SK-N-SH (cell line): ENCODE data around the gene LSM14B. TPM values are rescaled to one million over a fixed set of nuclear protein-coding genes. Genes with fewer than 3 reads are reported as not detected.

ENCODE experiments used
- CTCF ChIA-PET: fragments of 300-600, 350-600 bp; formaldehyde crosslinking; extraction: SDS; loops from one replicate; lab custom pipeline; 2021; lab: Yijun Ruan, JAX
- POLR2A ChIA-PET: fragments of 350-600 bp; sonication (Branson Sonifier 250); formaldehyde crosslinking; extraction: SDS; loops from one replicate; lab custom pipeline; 2020; ENCODE audit warnings: antibody characterized with exemption, inconsistent platforms; lab: Yijun Ruan, JAX
- DNase-seq: peaks from one replicate; pipeline ENCODE4 v3.0.0; 2012
- H2AFZ ChIP-seq: fragments of 200-600 bp; sonication (generic); 2 replicates; pipeline ENCODE4 v1.8.1; 2016; ENCODE audit warnings: antibody characterized with exemption, mild to moderate bottlenecking, low read depth
- H3F3A ChIP-seq: fragments of 200-600 bp; sonication (generic); replicated peaks from 2 replicates; pipeline ENCODE3; 2016; ENCODE audit warnings: antibody characterized with exemption, mild to moderate bottlenecking; ENCODE audit not compliant: insufficient read depth
- H3K27ac ChIP-seq, 2 experiments: fragments of 200-500 bp in 1 of 2; fragments of 200-600 bp in 1 of 2; sonication (Bioruptor generic) in 1 of 2; sonication (generic), shearing (Covaris generic) in 1 of 2; 2 replicates each; pipeline versions ENCODE4 v1.5.1 to v1.6.1; 2014 to 2016; ENCODE audit warnings: low read depth in 2 of 2, inconsistent platforms in 1 of 2, low read length in 1 of 2, mild to moderate bottlenecking in 1 of 2, mixed read lengths in 1 of 2
- H3K27me3 ChIP-seq: fragments of 200-600 bp; sonication (generic), shearing (Covaris generic); 2 replicates; pipeline ENCODE4 v1.6.1; 2016; ENCODE audit warnings: mixed run types; ENCODE audit not compliant: insufficient read depth
- H3K36me3 ChIP-seq, 2 experiments: fragments of 200-500 bp in 1 of 2; fragments of 200-600 bp in 1 of 2; sonication (Bioruptor generic) in 1 of 2; sonication (generic) in 1 of 2; replicated peaks in 1 of 2; 2 replicates each; pipeline versions ENCODE3 to v1.5.1; 2014 to 2016; ENCODE audit warnings: low read length in 1 of 2, mild to moderate bottlenecking in 1 of 2; ENCODE audit not compliant: insufficient read depth in 2 of 2, control insufficient read depth in 1 of 2
- H3K4me1 ChIP-seq, 2 experiments: fragments of 200-500 bp in 1 of 2; fragments of 200-600 bp in 1 of 2; sonication (Bioruptor generic) in 1 of 2; sonication (generic), shearing (Covaris generic) in 1 of 2; 2 replicates each; pipeline versions ENCODE4 v1.5.1 to v1.6.1; 2014 to 2016; ENCODE audit warnings: low read depth in 1 of 2, low read length in 1 of 2, mixed run types in 1 of 2; ENCODE audit not compliant: insufficient read depth in 2 of 2, control insufficient read depth in 1 of 2
- H3K4me2 ChIP-seq: fragments of 200-600 bp; sonication (generic), shearing (Covaris generic); 2 replicates; pipeline ENCODE4 v1.6.1; 2017; ENCODE audit warnings: mixed run types
- H3K4me3 ChIP-seq, 2 experiments: fragments of 200-500 bp in 1 of 2; fragments of 200-600 bp in 1 of 2; sonication (Bioruptor generic) in 1 of 2; sonication (generic), shearing (Covaris generic) in 1 of 2; 2 replicates each; pipeline versions ENCODE4 v1.5.1 to v1.8.1; 2014 to 2016; ENCODE audit warnings: low read depth in 2 of 2, inconsistent platforms in 1 of 2, low read length in 1 of 2, mild to moderate bottlenecking in 1 of 2, mixed read lengths in 1 of 2, moderate library complexity in 1 of 2
- H3K79me2 ChIP-seq: fragments of 200-600 bp; sonication (generic); 2 replicates; pipeline ENCODE4 v1.8.1; 2017; ENCODE audit warnings: mild to moderate bottlenecking; ENCODE audit not compliant: insufficient read depth
- H3K9ac ChIP-seq: fragments of 200-600 bp; sonication (generic); 2 replicates; pipeline ENCODE4 v1.6.1; 2017; ENCODE audit warnings: mixed run types
- H3K9me2 ChIP-seq: fragments of 200-600 bp; sonication (generic); 2 replicates; pipeline ENCODE4 v1.6.1; 2017; ENCODE audit warnings: mixed run types
- H3K9me3 ChIP-seq: fragments of 200-600 bp; sonication (generic); 2 replicates; pipeline ENCODE4 v1.6.1; 2017; ENCODE audit warnings: mixed run types, mild to moderate bottlenecking, moderate library complexity
- H4K20me1 ChIP-seq: fragments of 200-600 bp; sonication (generic); 2 replicates; pipeline ENCODE4 v1.6.1; 2017; ENCODE audit warnings: mild to moderate bottlenecking, mixed run types; ENCODE audit not compliant: insufficient read depth
- CHD2 ChIP-seq: fragments of 150-350 bp; IDR thresholded peaks from 2 replicates; pipeline ENCODE4 v1.6.1; 2018; ENCODE audit warnings: low read length; ENCODE audit not compliant: partially characterized antibody
- CTCF ChIP-seq: fragments of 200-600 bp; sonication (generic); IDR thresholded peaks from 2 replicates; pipeline ENCODE4 v1.6.1; 2017; ENCODE audit warnings: antibody characterized with exemption, mild to moderate bottlenecking, moderate library complexity
- EP300 ChIP-seq, 2 experiments: IDR thresholded peaks; 2 replicates each; pipeline versions ENCODE4 v1.4.0 to v1.6.1; 2012; ENCODE audit warnings: borderline replicate concordance in 1 of 2, low read depth in 1 of 2, low read length in 1 of 2
- EZH2phosphoT487 ChIP-seq: fragments of 200-600 bp; sonication (generic); IDR thresholded peaks from 2 replicates; pipeline ENCODE4 v1.6.1; 2017; ENCODE audit warnings: low read depth, mixed run types, mild to moderate bottlenecking, antibody characterized with exemption, moderate library complexity, borderline replicate concordance
- FOSL2 ChIP-seq: IDR thresholded peaks from 2 replicates; pipeline ENCODE4 v1.4.0; 2012; ENCODE audit warnings: low read depth, mild to moderate bottlenecking, moderate library complexity, borderline replicate concordance
- FOXJ3 ChIP-seq: sonication (generic); formaldehyde crosslinking; IDR thresholded peaks from 2 replicates; pipeline ENCODE4 v1.5.1; 2020; ENCODE audit warnings: mild to moderate bottlenecking, missing genetic modification reagents
- FOXM1 ChIP-seq: IDR thresholded peaks from 2 replicates; pipeline ENCODE4 v1.4.0; 2012; ENCODE audit warnings: low read depth, mild to moderate bottlenecking
- GABPA ChIP-seq: IDR thresholded peaks from 2 replicates; pipeline ENCODE4 v1.4.0; 2012; ENCODE audit warnings: low read depth, mild to moderate bottlenecking
- IRF3 ChIP-seq: fragments of 150-350 bp; IDR thresholded peaks from 2 replicates; pipeline ENCODE4 v1.6.1; 2016; ENCODE audit warnings: mild to moderate bottlenecking, low read depth, low read length
- MAX ChIP-seq: IDR thresholded peaks from 2 replicates; pipeline ENCODE4 v1.4.0; 2012; ENCODE audit warnings: low read depth
- MEF2A ChIP-seq: IDR thresholded peaks from 2 replicates; pipeline ENCODE4 v1.4.0; 2012; ENCODE audit warnings: low read depth, borderline replicate concordance
- MXI1 ChIP-seq: IDR thresholded peaks from 2 replicates; pipeline ENCODE4 v1.6.1; 2012; ENCODE audit warnings: mild to moderate bottlenecking, low read depth, low read length, improper control_type of control experiment
- NFIC ChIP-seq: IDR thresholded peaks from 2 replicates; pipeline ENCODE4 v1.4.0; 2012; ENCODE audit warnings: borderline replicate concordance
- NRF1 ChIP-seq: IDR thresholded peaks from 2 replicates; pipeline ENCODE4 v1.6.1; 2012; ENCODE audit warnings: low read depth, mild to moderate bottlenecking, low read length
- POLR2AphosphoS5 ChIP-seq: IDR thresholded peaks from 2 replicates; pipeline ENCODE4 v1.6.1; 2012; ENCODE audit warnings: low read depth, low read length
- REST ChIP-seq: IDR thresholded peaks from 2 replicates; pipeline ENCODE4 v1.6.1; 2012; ENCODE audit warnings: mild to moderate bottlenecking, low read depth, low read length, moderate library complexity
- RFX5 ChIP-seq: IDR thresholded peaks from 2 replicates; pipeline ENCODE4 v1.6.1; 2012; ENCODE audit warnings: mild to moderate bottlenecking, improper control_type of control experiment, low read length
- RXRA ChIP-seq: IDR thresholded peaks from 2 replicates; pipeline ENCODE4 v1.4.0; 2012; ENCODE audit warnings: low read depth, mild to moderate bottlenecking, borderline replicate concordance
- TCF12 ChIP-seq: IDR thresholded peaks from 2 replicates; pipeline ENCODE4 v1.4.0; 2012
- TEAD4 ChIP-seq: IDR thresholded peaks from 2 replicates; pipeline ENCODE4 v1.4.0; 2012; ENCODE audit warnings: mild to moderate bottlenecking, borderline replicate concordance; ENCODE audit not compliant: insufficient read depth
- WGBS: methylation state at CpG from one replicate; pipeline ENCODE4 v1.1.6; 2017; ENCODE audit warnings: low lambda C conversion rate; 5-methylcytosine and 5-hydroxymethylcytosine counted together
- polyA plus RNA-seq, 3 experiments: library from polyadenylated mRNA; depleted of rRNA; stranded (reverse); fragments of >200 nt; gene quantifications; 2 replicates each; pipeline ENCODE4 v1.2.3, GENCODE V29; 2012

The LSM14B gene
- polyA plus RNA-seq, 1 of the 3 experiments (the other 2 are of a cell fraction), result 64.6 TPM

- Histone ChIP-seq H3K79me2 (peaks cover 85% of the 10 kb centered on the region), H4K20me1 (peaks cover 71% of the 10 kb centered on the region), H3K36me3 (peaks cover 13 to 18% of the 10 kb centered on the region in 2 experiments), H3K9ac (no peak overlapping the region), H3K4me3 (no peak overlapping the region), H3K9me3 (no peaks in the 10 kb centered on the region), H3K9me2 (no peaks in the 10 kb centered on the region), H3F3A (no peaks in the 10 kb centered on the region), H2AFZ (no peak overlapping the region), H3K27me3 (no peaks in the 10 kb centered on the region), H3K4me1 (peaks cover 0 to 5% of the 10 kb centered on the region in 2 experiments; a peak in 1 of 4 replicates), H3K27ac (no peak overlapping the region), H3K4me2 (no peak overlapping the region)
- POLR2A ChIA-PET, result no interaction called here
- TF ChIP-seq MXI1 (no peak), EP300 (IDR thresholded peaks at IDR 0.05; ENCODE audit: borderline replicate concordance in 1 of 2, low read depth in 1 of 2, low read length in 1 of 2) (no peak), FOXM1 (no peak), TEAD4 (no peak), CHD2 (no peak), POLR2AphosphoS5 (no peak), NRF1 (no peak), CTCF (no peak), RFX5 (no peak), IRF3 (no peak), REST (no peak), TCF12 (no peak), FOSL2 (no peak), MAX (no peak), MEF2A (no peak), GABPA (no peak), FOXJ3 (CRISPR knock-in tag) (no peak), RXRA (no peak), EZH2phosphoT487 (no peak), NFIC (no peak)
- WGBS, result 91% methylated on average over 24 of the region's 29 CpGs
- CTCF ChIA-PET, result interaction anchor here (0.8 to 2.2 kb wide), 12 partner anchors 9 to 227 kb away, joined by 3 to 23 read pairs (median 5); no protein-coding TSS in a partner anchor
- DNase-seq, result no peak
Measured at GRCh38 chr20:62155428-62156253, 33.4 kb downstream of the LSM14B start.
